ENCODE measurements around the gene KIAA2012. TPM values are rescaled to one million over a fixed set of nuclear protein-coding genes. Genes with fewer than 3 reads are reported as not detected.
A peak's percentile ranks its signal among the peaks of the same experiment; 100 is the strongest.

Gene KIAA2012
- total and polyA plus RNA-seq, 2 of the 8 experiments (the other 6 are each of a cell fraction or from before 2014, with no cell fraction given): not detected

GRCh38 chr2:202169131-202169530, 96.1 kb downstream of the KIAA2012 start:
- no peak overlapping the region for H2BK12ac ChIP-seq (ENCODE audit: low read depth, low read length)
- no peak overlapping the region for H2BK120ac ChIP-seq (replicated peaks; ENCODE audit: low read depth, low read length)
- no peaks in the 10 kb centered on the region for H4K20me1 ChIP-seq (replicated peaks in 1 of 2; ENCODE audit: control insufficient read depth in 1 of 2, insufficient read depth in 2 of 2, low read length in 2 of 2)
- no peaks in the 10 kb centered on the region for H3K79me2 ChIP-seq (ENCODE audit: control insufficient read depth in 1 of 2, insufficient read depth in 2 of 2, low read length in 2 of 2)
- no peak overlapping the region for H3K4ac ChIP-seq (replicated peaks; ENCODE audit: insufficient read length, low read depth, low read length)
- no peak overlapping the region for H2AFZ ChIP-seq (ENCODE audit: low read length)
- H3K18ac ChIP-seq (ENCODE audit: extremely low read depth, low read length): no peak overlapping the region
- no peak overlapping the region for H3K9ac ChIP-seq (replicated peaks in 1 of 4; ENCODE audit: extremely low read depth in 1 of 4, low read depth in 3 of 4, low read length in 3 of 4)
- DNase-seq (ENCODE audit: low read depth in 1 of 2, low spot score in 2 of 2) (no peak), FAIRE-seq (no peak)
- H3K4me1 ChIP-seq (replicated peaks in 1 of 4; ENCODE audit: control insufficient read depth in 3 of 4, insufficient read depth in 4 of 4, low read length in 3 of 4): peaks cover 0 to 7% (median 1%) of the 10 kb centered on the region in 4 experiments; a peak in 2 of 7 replicates
- H3K36me3 ChIP-seq (ENCODE audit: control insufficient read depth in 2 of 4, insufficient read depth in 4 of 4, low read length in 3 of 4): no peaks in the 10 kb centered on the region
- H3K79me1 ChIP-seq (ENCODE audit: low read depth, low read length): no peaks in the 10 kb centered on the region
- H4K91ac ChIP-seq (replicated peaks; ENCODE audit: insufficient read length, low read length): no peak overlapping the region
- no peak overlapping the region for H3K4me3 ChIP-seq (ENCODE audit: extremely low read depth in 1 of 4, insufficient read depth in 2 of 4, low read depth in 3 of 4, low read length in 4 of 4)
- H3K23me2 ChIP-seq (ENCODE audit: low read depth, low read length): peaks cover 5% of the 10 kb centered on the region; the same call in 1 of the 2 replicates
- no peak overlapping the region for H3K4me2 ChIP-seq (ENCODE audit: insufficient read depth in 1 of 2, low read depth in 2 of 2, low read length in 2 of 2)
- H2BK20ac ChIP-seq (ENCODE audit: low read length): no peak overlapping the region
- ChIA-PET CTCF (ENCODE audit: partially characterized antibody) (interaction anchor here (0.6 to 3.0 kb wide), 5 partner anchors 24 to 311 kb away, joined by 3 to 11 read pairs (median 8); partner anchors contain the start of gene KIAA2012), POLR2A (ENCODE audit: partially characterized antibody) (interaction anchor here (1.2 to 1.4 kb wide), 2 partner anchors 10 to 388 kb away, joined by 3 read pairs; partner anchors contain the start of gene ALS2)
- H2BK15ac ChIP-seq (ENCODE audit: low read length): no peak overlapping the region
- no peak overlapping the region for H4K8ac ChIP-seq (ENCODE audit: extremely low read depth, insufficient read depth, low read length)
- H3K27me3 ChIP-seq (replicated peaks in 1 of 4; ENCODE audit: control insufficient read depth in 3 of 4, extremely low read depth in 1 of 4, insufficient read depth in 3 of 4, low read length in 3 of 4): peaks cover 2 to 19% (median 14%) of the 10 kb centered on the region in 4 experiments; a peak in 5 of 7 replicates
- H3K56ac ChIP-seq (replicated peaks; ENCODE audit: insufficient read length, low read depth, low read length): no peak overlapping the region
- no peak overlapping the region for H3K23ac ChIP-seq (ENCODE audit: insufficient read length)
- no peak overlapping the region for H3K27ac ChIP-seq (ENCODE audit: low read depth, low read length)
- no peak overlapping the region for H2AK5ac ChIP-seq (ENCODE audit: low read depth, low read length)
- H3K14ac ChIP-seq (ENCODE audit: insufficient read length): no peak overlapping the region
- H2BK5ac ChIP-seq (ENCODE audit: low read depth, low read length): no peak overlapping the region
- no peak overlapping the region for H4K5ac ChIP-seq (ENCODE audit: insufficient read length, low read depth, low read length)
- TF ChIP-seq SIN3A (conservative IDR thresholded peaks at IDR 0.05 in 1 of 2, IDR thresholded peaks at IDR 0.05 in 1 of 2; ENCODE audit: low read depth in 1 of 2, low read length in 2 of 2): no peak
- TF ChIP-seq ASH2L (IDR thresholded peaks at IDR 0.05; ENCODE audit: low read length): no peak
- peak in 1 of 3 experiments; percentile 1; a peak in 1 of 4 replicates for TF ChIP-seq CTCF (IDR thresholded peaks at IDR 0.05; ENCODE audit: control extremely low read depth in 1 of 3, insufficient read depth in 1 of 3, low read depth in 1 of 3, low read length in 3 of 3)
- no peak for TF ChIP-seq TAF1 (IDR thresholded peaks at IDR 0.05; ENCODE audit: low read depth, low read length)
- no peak for TF ChIP-seq TAF7 (optimal IDR thresholded peaks at IDR 0.05; ENCODE audit: borderline replicate concordance, low read depth, low read length)
- no peak for TF ChIP-seq TBP (IDR thresholded peaks at IDR 0.05; ENCODE audit: low read depth, low read length)
- TF ChIP-seq TEAD4 (IDR thresholded peaks at IDR 0.05; ENCODE audit: low read depth, low read length): no peak
- TF ChIP-seq RAD21 (IDR thresholded peaks at IDR 0.05 in 1 of 2, conservative IDR thresholded peaks at IDR 0.05 in 1 of 2; ENCODE audit: low read depth in 2 of 2, low read length in 2 of 2): peak in 1 of 2 experiments; percentile 8; a peak in 1 of 4 replicates
- no peak for TF ChIP-seq PHF8 (conservative IDR thresholded peaks at IDR 0.05; ENCODE audit: low read depth, low read length)
- no peak for TF ChIP-seq SRF (IDR thresholded peaks at IDR 0.05; ENCODE audit: low read depth, low read length)
- H3K9me3 ChIP-seq (ENCODE audit: insufficient read depth in 2 of 2, low read depth in 1 of 2, low read length in 1 of 2): no peaks in the 10 kb centered on the region

Data from H1 (cell line).